Prostate gland (tissue), 2 donors: ENCODE data around the gene MEG3.

Experiments
- CTCF ChIP-seq, 4 experiments: fragments of 200-600 bp in 2 of 4; fragments of 450-650 bp in 2 of 4; sonication (generic) in 2 of 4; IDR thresholded peaks; 1 replicate in 3 of 4; 2 replicates in 1 of 4; pipeline ENCODE4 v1.5.1; 2016 to 2019; ENCODE audit warnings: antibody characterized with exemption in 4 of 4, mild to moderate bottlenecking in 2 of 4, moderate library complexity in 2 of 4
- POLR2A ChIP-seq: fragments of 450-650 bp; IDR thresholded peaks from one replicate; pipeline ENCODE4 v1.6.1; 2016; ENCODE audit warnings: antibody characterized with exemption, mild to moderate bottlenecking
- POLR2AphosphoS5 ChIP-seq: sonication (generic); formaldehyde crosslinking; IDR thresholded peaks from one replicate; pipeline ENCODE4 v1.6.1; 2017; ENCODE audit warnings: antibody characterized with exemption

- no peak for TF ChIP-seq CTCF (IDR thresholded peaks at IDR 0.05)
- no peak for TF ChIP-seq POLR2A
- no peak for TF ChIP-seq POLR2AphosphoS5
Observed at GRCh38 chr14:100790502-100791347, 35.2 kb upstream of the MEG3 start.
